ENCODE data around the gene ABCC1.

The ABCC1 gene

GRCh38 chr16:16073891-16074881 lies 124.8 kb downstream of the ABCC1 start:
- in situ Hi-C loops (cut with MboI; ENCODE audit: low sequenced_read_pairs), result no loop called here

- in situ Hi-C loops (cut with MboI; ENCODE audit: low sequenced_read_pairs), result no loop called here
Measured at GRCh38 chr16:16075488-16076422, 126.3 kb downstream of the ABCC1 start.

GRCh38 chr16:16076423-16076813 lies 127.0 kb downstream of the ABCC1 start:
- in situ Hi-C loops (cut with MboI; ENCODE audit: low sequenced_read_pairs), result no loop called here

GRCh38 chr16:16080465-16081065 lies 131.1 kb downstream of the ABCC1 start:
- in situ Hi-C loops (cut with MboI; ENCODE audit: low sequenced_read_pairs), result no loop called here

GRCh38 chr16:16081141-16081540 lies 131.7 kb downstream of the ABCC1 start:
- in situ Hi-C loops (cut with MboI; ENCODE audit: low sequenced_read_pairs), result no loop called here

- in situ Hi-C loops (cut with MboI; ENCODE audit: low sequenced_read_pairs), result no loop called here
Measured at GRCh38 chr16:16082255-16082654, 132.8 kb downstream of the ABCC1 start.

- in situ Hi-C loops (cut with MboI; ENCODE audit: low sequenced_read_pairs), result no loop called here
Measured at GRCh38 chr16:16083421-16084156, 134.2 kb downstream of the ABCC1 start.

GRCh38 chr16:16084874-16085273 lies 135.5 kb downstream of the ABCC1 start:
- in situ Hi-C loops (cut with MboI; ENCODE audit: low sequenced_read_pairs), result no loop called here

GRCh38 chr16:16086653-16087446 lies 137.4 kb downstream of the ABCC1 start:
- in situ Hi-C loops (cut with MboI; ENCODE audit: low sequenced_read_pairs), result no loop called here

GRCh38 chr16:16090238-16090637 lies 140.8 kb downstream of the ABCC1 start:
- in situ Hi-C loops (cut with MboI; ENCODE audit: low sequenced_read_pairs), result no loop called here

GRCh38 chr16:16092925-16093627 lies 143.7 kb downstream of the ABCC1 start:
- in situ Hi-C loops (cut with MboI; ENCODE audit: low sequenced_read_pairs), result no loop called here

- in situ Hi-C loops (cut with MboI; ENCODE audit: low sequenced_read_pairs), result no loop called here
Measured at GRCh38 chr16:16093628-16094332, 144.4 kb downstream of the ABCC1 start.

GRCh38 chr16:16095646-16096045 lies 146.2 kb downstream of the ABCC1 start:
- in situ Hi-C loops (cut with MboI; ENCODE audit: low sequenced_read_pairs), result no loop called here

- in situ Hi-C loops (cut with MboI; ENCODE audit: low sequenced_read_pairs), result no loop called here
Measured at GRCh38 chr16:16096121-16096857, 146.9 kb downstream of the ABCC1 start.

- in situ Hi-C loops (cut with MboI; ENCODE audit: low sequenced_read_pairs), result no loop called here
Measured at GRCh38 chr16:16096858-16097213, 147.4 kb downstream of the ABCC1 start.

- in situ Hi-C loops (cut with MboI; ENCODE audit: low sequenced_read_pairs), result no loop called here
Measured at GRCh38 chr16:16099320-16099719, 149.9 kb downstream of the ABCC1 start.

- in situ Hi-C loops (cut with MboI; ENCODE audit: low sequenced_read_pairs), result no loop called here
Measured at GRCh38 chr16:16100631-16101030, 151.2 kb downstream of the ABCC1 start.

GRCh38 chr16:16101585-16101984 lies 152.2 kb downstream of the ABCC1 start:
- in situ Hi-C loops (cut with MboI; ENCODE audit: low sequenced_read_pairs), result no loop called here
